IPS-15b (cell line): ENCODE results near the gene A4GALT.
"Not testable (repeated sequence)": the region's sequence is repeated elsewhere in the genome, so short reads cannot be mapped to it uniquely, and the experiment has no call there.

Source experiments
- H3K27me3 ChIP-seq: one replicate; pipeline ENCODE4 v1.6.1; 2013; ENCODE audit warnings: low read length; ENCODE audit not compliant: control insufficient read depth, insufficient read depth
- H3K36me3 ChIP-seq: one replicate; pipeline ENCODE4 v1.6.1; 2013; ENCODE audit warnings: low read length; ENCODE audit not compliant: control insufficient read depth, insufficient read depth
- H3K4me1 ChIP-seq: one replicate; pipeline ENCODE4 v1.6.1; 2013; ENCODE audit warnings: mild to moderate bottlenecking, low read length; ENCODE audit not compliant: control insufficient read depth, insufficient read depth
- H3K4me3 ChIP-seq: one replicate; pipeline ENCODE4 v1.5.1; 2013; ENCODE audit warnings: low read depth, low read length
- H3K9ac ChIP-seq: one replicate; pipeline ENCODE4 v1.6.1; 2013; ENCODE audit warnings: low read depth, mild to moderate bottlenecking, low read length
- H3K9me3 ChIP-seq: one replicate; pipeline ENCODE4 v1.6.1; 2013; ENCODE audit warnings: mild to moderate bottlenecking, low read length; ENCODE audit not compliant: control insufficient read depth, insufficient read depth

The A4GALT gene

GRCh38 chr22:42686756-42687491 lies 33.7 kb downstream of the A4GALT start:
- H3K9ac ChIP-seq = no peak overlapping the region
- H3K4me1 ChIP-seq = peaks cover 4% of the 10 kb centered on the region
- H3K27me3 ChIP-seq = no peaks in the 10 kb centered on the region
- no peak overlapping the region for H3K4me3 ChIP-seq
- no peaks in the 10 kb centered on the region for H3K36me3 ChIP-seq
- H3K9me3 ChIP-seq = no peaks in the 10 kb centered on the region

- Histone ChIP-seq H3K9ac (peak overlapping the region; percentile 2), H3K4me3 (no peak overlapping the region)
Measured at GRCh38 chr22:42685941-42686653, 34.6 kb downstream of the A4GALT start.

GRCh38 chr22:42684462-42685195 lies 36.0 kb downstream of the A4GALT start:
- no peaks in the 10 kb centered on the region for H3K9me3 ChIP-seq
- H3K4me3 ChIP-seq = no peak overlapping the region
- peaks cover 4% of the 10 kb centered on the region for H3K4me1 ChIP-seq
- H3K27me3 ChIP-seq = no peaks in the 10 kb centered on the region
- H3K36me3 ChIP-seq = no peaks in the 10 kb centered on the region
- H3K9ac ChIP-seq = no peak overlapping the region

More at GRCh38 chr22:42685941-42686653, 34.6 kb downstream of the A4GALT start:
- Histone ChIP-seq H3K4me1 (peaks cover 4% of the 10 kb centered on the region), H3K27me3 (no peaks in the 10 kb centered on the region), H3K36me3 (no peaks in the 10 kb centered on the region), H3K9me3 (no peaks in the 10 kb centered on the region)

- H3K27me3 ChIP-seq = no peaks in the 10 kb centered on the region
- no peaks in the 10 kb centered on the region for H3K36me3 ChIP-seq
- no peak overlapping the region for H3K4me3 ChIP-seq
- H3K4me1 ChIP-seq = peaks cover 2% of the 10 kb centered on the region
- no peaks in the 10 kb centered on the region for H3K9me3 ChIP-seq
- no peak overlapping the region for H3K9ac ChIP-seq
Measured at GRCh38 chr22:42683578-42684283, 36.9 kb downstream of the A4GALT start.

GRCh38 chr22:42682113-42682851 lies 38.4 kb downstream of the A4GALT start:
- Histone ChIP-seq H3K27me3 (no peaks in the 10 kb centered on the region), H3K36me3 (no peaks in the 10 kb centered on the region), H3K9ac (no peak overlapping the region), H3K4me1 (no peaks in the 10 kb centered on the region), H3K4me3 (no peak overlapping the region), H3K9me3 (no peaks in the 10 kb centered on the region)

GRCh38 chr22:42680648-42681047 lies 40.0 kb downstream of the A4GALT start:
- H3K9ac ChIP-seq = no peak overlapping the region
- H3K27me3 ChIP-seq = no peaks in the 10 kb centered on the region
- no peak overlapping the region for H3K4me3 ChIP-seq

GRCh38 chr22:42679691-42680090 lies 41.0 kb downstream of the A4GALT start:
- Histone ChIP-seq H3K4me1 (no peaks in the 10 kb centered on the region), H3K4me3 (no peak overlapping the region), H3K36me3 (no peaks in the 10 kb centered on the region), H3K9ac (no peak overlapping the region), H3K27me3 (no peaks in the 10 kb centered on the region), H3K9me3 (no peaks in the 10 kb centered on the region)

More at GRCh38 chr22:42680648-42681047, 40.0 kb downstream of the A4GALT start:
- no peaks in the 10 kb centered on the region for H3K36me3 ChIP-seq
- no peaks in the 10 kb centered on the region for H3K9me3 ChIP-seq
- H3K4me1 ChIP-seq = no peaks in the 10 kb centered on the region

- H3K27me3 ChIP-seq = no peaks in the 10 kb centered on the region
- H3K4me3 ChIP-seq = no peak overlapping the region
- H3K9ac ChIP-seq = no peak overlapping the region
- H3K36me3 ChIP-seq = no peaks in the 10 kb centered on the region
- no peaks in the 10 kb centered on the region for H3K4me1 ChIP-seq
- no peaks in the 10 kb centered on the region for H3K9me3 ChIP-seq
Measured at GRCh38 chr22:42678894-42679293, 41.8 kb downstream of the A4GALT start.

GRCh38 chr22:42677936-42678335 lies 42.7 kb downstream of the A4GALT start:
- H3K27me3 ChIP-seq, H3K36me3 ChIP-seq, H3K4me1 ChIP-seq: not testable (repeated sequence)

GRCh38 chr22:42676059-42676607 lies 44.5 kb downstream of the A4GALT start:
- no peaks in the 10 kb centered on the region for H3K27me3 ChIP-seq
- H3K4me3 ChIP-seq = no peak overlapping the region
- no peaks in the 10 kb centered on the region for H3K36me3 ChIP-seq
- H3K9ac ChIP-seq = no peak overlapping the region
- H3K4me1 ChIP-seq = no peaks in the 10 kb centered on the region
- no peaks in the 10 kb centered on the region for H3K9me3 ChIP-seq

More at GRCh38 chr22:42677936-42678335, 42.7 kb downstream of the A4GALT start:
- H3K4me3 ChIP-seq, H3K9me3 ChIP-seq, H3K9ac ChIP-seq: not testable (repeated sequence)
